IMR-90 (cell line): Measurements from ENCODE around the gene DLG4. TPM values are rescaled to one million over a fixed set of nuclear protein-coding genes. Genes with fewer than 3 reads are reported as not detected.

Source experiments
- ATAC-seq: fragments of 200-7000 bp; cut with Tn5 transposase; 2 replicates; pipeline ENCODE4 v1.9.1; 2020; ENCODE audit warnings: low read depth, mild to moderate bottlenecking, moderate library complexity
- BruUV-seq: library from RNA; stranded (reverse); fragments of 400-500 nt; replicated peaks from 2 replicates; lab custom pipeline; 2021; lab: Mats Ljungman, UMichigan
- CTCF ChIA-PET: fragments of 300-600 bp; formaldehyde crosslinking; extraction: SDS; loops from one replicate; lab custom pipeline; 2021; ENCODE audit warnings: antibody characterized with exemption; lab: Yijun Ruan, JAX
- POLR2A ChIA-PET: fragments of 300-600 bp; sonication (Branson Sonifier 250); formaldehyde crosslinking; loops from one replicate; lab custom pipeline; 2022; ENCODE audit warnings: antibody characterized with exemption; ENCODE audit not compliant: unreplicated experiment; lab: Charles Lee
- DNase-seq: peaks from one replicate; pipeline ENCODE4 v3.0.0; 2013
- H2AFZ ChIP-seq: replicated peaks from 2 replicates; pipeline ENCODE3; 2013; ENCODE audit warnings: low read length, mild to moderate bottlenecking; ENCODE audit not compliant: poor library complexity
- H2AK5ac ChIP-seq: 2 replicates; pipeline ENCODE4 v1.6.1; 2013; ENCODE audit warnings: low read depth, low read length, inconsistent platforms
- H2AK9ac ChIP-seq: replicated peaks from 2 replicates; pipeline ENCODE3; 2013; ENCODE audit warnings: mild to moderate bottlenecking, low read depth, low read length, moderate library complexity; ENCODE audit not compliant: poor library complexity
- H2BK120ac ChIP-seq: 2 replicates; pipeline ENCODE4 v1.6.1; 2013; ENCODE audit warnings: low read depth, low read length, inconsistent platforms
- H2BK15ac ChIP-seq: 3 replicates; pipeline ENCODE4 v1.6.1; 2013; ENCODE audit warnings: low read depth, low read length, inconsistent platforms
- H2BK20ac ChIP-seq: 2 replicates; pipeline ENCODE4 v1.6.1; 2013; ENCODE audit warnings: low read depth, mild to moderate bottlenecking, inconsistent platforms, low read length, moderate library complexity
- H2BK5ac ChIP-seq: 2 replicates; pipeline ENCODE4 v1.6.1; 2013; ENCODE audit warnings: mild to moderate bottlenecking, low read depth, low read length, inconsistent platforms; ENCODE audit not compliant: poor library complexity, severe bottlenecking
- H3K14ac ChIP-seq: replicated peaks from 2 replicates; pipeline ENCODE4 v1.6.1; 2013; ENCODE audit warnings: low read depth, low read length, inconsistent platforms
- H3K18ac ChIP-seq: 2 replicates; pipeline ENCODE4 v1.6.1; 2013; ENCODE audit warnings: low read depth, low read length, control low read depth
- H3K23ac ChIP-seq: 2 replicates; pipeline ENCODE4 v1.6.1; 2013; ENCODE audit warnings: low read depth, low read length, inconsistent platforms
- H3K27ac ChIP-seq: 2 replicates; pipeline ENCODE4 v1.5.1; 2013; ENCODE audit warnings: mild to moderate bottlenecking, control low read depth, low read length; ENCODE audit not compliant: insufficient read depth
- H3K27me3 ChIP-seq: 2 replicates; pipeline ENCODE4 v1.6.1; 2013; ENCODE audit warnings: low read length; ENCODE audit not compliant: control insufficient read depth, insufficient read depth
- H3K36me3 ChIP-seq: 2 replicates; pipeline ENCODE4 v1.6.1; 2013; ENCODE audit warnings: low read length, mixed read lengths; ENCODE audit not compliant: control insufficient read depth, insufficient read depth
- H3K4ac ChIP-seq: 2 replicates; pipeline ENCODE4 v1.6.1; 2013; ENCODE audit warnings: low read depth, low read length, inconsistent platforms
- H3K4me1 ChIP-seq: 2 replicates; pipeline ENCODE4 v1.6.1; 2013; ENCODE audit warnings: low read length, mixed read lengths; ENCODE audit not compliant: control insufficient read depth, insufficient read depth
- H3K4me2 ChIP-seq: 2 replicates; pipeline ENCODE4 v1.6.1; 2013; ENCODE audit warnings: low read depth, mild to moderate bottlenecking, control low read depth, low read length, moderate library complexity
- H3K4me3 ChIP-seq: 2 replicates; pipeline ENCODE4 v1.5.1; 2013; ENCODE audit warnings: low read depth, mild to moderate bottlenecking, control low read depth, low read length, moderate library complexity; ENCODE audit not compliant: insufficient read depth
- H3K56ac ChIP-seq: 2 replicates; pipeline ENCODE4 v1.6.1; 2013; ENCODE audit warnings: low read length, inconsistent platforms; ENCODE audit not compliant: insufficient read depth; ENCODE audit errors: extremely low read depth
- H3K79me1 ChIP-seq, 2 experiments: 2 replicates each; pipeline ENCODE4 v1.6.1; 2013; ENCODE audit warnings: low read length in 2 of 2, inconsistent platforms in 1 of 2, low read depth in 1 of 2
- H3K9ac ChIP-seq: 2 replicates; pipeline ENCODE4 v1.6.1; 2013; ENCODE audit warnings: low read depth, low read length, control low read depth
- H3K9me1 ChIP-seq: 2 replicates; pipeline ENCODE4 v1.6.1; 2013; ENCODE audit warnings: low read length, inconsistent platforms; ENCODE audit not compliant: insufficient read depth
- H3K9me3 ChIP-seq: 2 replicates; pipeline ENCODE4 v1.6.1; 2013; ENCODE audit warnings: low read length; ENCODE audit not compliant: control insufficient read depth, insufficient read depth
- H4K20me1 ChIP-seq: 2 replicates; pipeline ENCODE4 v1.6.1; 2013; ENCODE audit warnings: low read length, inconsistent platforms; ENCODE audit not compliant: insufficient read depth
- H4K5ac ChIP-seq: 2 replicates; pipeline ENCODE4 v1.6.1; 2013; ENCODE audit warnings: mild to moderate bottlenecking, low read depth, low read length, control low read depth
- H4K8ac ChIP-seq, 2 experiments: 2 replicates each; pipeline ENCODE4 v1.6.1; 2013; ENCODE audit warnings: low read depth in 2 of 2, low read length in 2 of 2, control low read depth in 1 of 2, inconsistent platforms in 1 of 2
- H4K91ac ChIP-seq: 2 replicates; pipeline ENCODE4 v1.6.1; 2013; ENCODE audit warnings: low read depth, low read length, inconsistent platforms; ENCODE audit not compliant: insufficient read depth
- BHLHE40 ChIP-seq: fragments of 150-350 bp; IDR thresholded peaks from 2 replicates; pipeline ENCODE4 v1.6.1; 2016; ENCODE audit warnings: mild to moderate bottlenecking, low read depth, low read length
- CEBPB ChIP-seq: IDR thresholded peaks from 2 replicates; pipeline ENCODE4 v1.6.1; 2012; ENCODE audit warnings: low read depth, low read length, improper control_type of control experiment
- CHD1 ChIP-seq: IDR thresholded peaks from 2 replicates; pipeline ENCODE4 v1.6.1; 2012; ENCODE audit warnings: low read depth, low read length, improper control_type of control experiment
- CTCF ChIP-seq: conservative IDR thresholded peaks from 2 replicates; pipeline ENCODE4 v1.5.1; 2012; ENCODE audit warnings: mild to moderate bottlenecking, low read depth, low read length, improper control_type of control experiment
- ELK1 ChIP-seq: fragments of 150-350 bp; IDR thresholded peaks from 2 replicates; pipeline ENCODE4 v1.6.1; 2016; ENCODE audit warnings: low read depth, mild to moderate bottlenecking, low read length, moderate library complexity, borderline replicate concordance
- FOS ChIP-seq: fragments of 150-350 bp; IDR thresholded peaks from 2 replicates; pipeline ENCODE4 v1.6.1; 2016; ENCODE audit warnings: low read depth, low read length
- WGBS, 2 experiments: methylation state at CpG; one replicate each; pipeline versions ENCODE4 v1.1.5 to v1.1.7; 2013; ENCODE audit warnings: missing lambda C conversion rate in 2 of 2; ENCODE audit not compliant: insufficient read length in 1 of 2; ENCODE audit errors: extremely low coverage in 2 of 2; 5-methylcytosine and 5-hydroxymethylcytosine counted together
- dilution Hi-C: fragments of 300-500 bp; cut with HindIII; formaldehyde crosslinking; loops from one replicate; pipeline ENCODE4 v1.14.3; 2018; ENCODE audit warnings: low sequenced_read_pairs; ENCODE audit not compliant: unreplicated experiment
- in situ Hi-C: fragments of 300-500 bp; cut with MboI; formaldehyde crosslinking; loops from 3 replicates; pipeline ENCODE4 v1.14.3; 2019; ENCODE audit warnings: low sequenced_read_pairs, inconsistent platforms, mixed read lengths
- intact Hi-C: fragments of 100-400 bp; cut with micrococcal nuclease; formaldehyde crosslinking; loops from 2 replicates; pipeline ENCODE4 v1.10.0; 2022
- polyA plus RNA-seq, 3 experiments: library from polyadenylated mRNA; depleted of rRNA; stranded (reverse); fragments of >200 nt; gene quantifications; 2 replicates each; pipeline ENCODE4 v1.2.3, GENCODE V29; 2012; ENCODE audit warnings: low replicate concordance in 1 of 3
- total RNA-seq: library from RNA; depleted of rRNA; stranded (reverse); fragments of >200 nt; gene quantifications from 2 replicates; pipeline ENCODE4 v1.2.3, GENCODE V29; 2012
- TF ChIP-seq, protein P1 (sequence below): fragments of 150-350 bp; IDR thresholded peaks from 2 replicates; pipeline ENCODE4 v1.6.1; 2017; ENCODE audit warnings: mild to moderate bottlenecking, antibody characterized with exemption, low read length, low read depth

Gene DLG4
- total and polyA plus RNA-seq, 2 of the 4 experiments (the other 2 are of a cell fraction): 8.2 to 30.5 TPM

GRCh38 chr17:7223375-7223774 is 3.7 kb upstream of the DLG4 start:
- Histone ChIP-seq H2AK9ac (peak overlapping the region; percentile 9), H2BK120ac (no peak overlapping the region), H3K56ac (no peak overlapping the region), H4K8ac (no peak overlapping the region), H2BK5ac (no peak overlapping the region), H3K4me3 (no peak overlapping the region), H2BK20ac (no peak overlapping the region), H3K9me3 (no peaks in the 10 kb centered on the region), H2BK15ac (no peak overlapping the region), H3K18ac (no peak overlapping the region), H3K9ac (no peak overlapping the region), H2AK5ac (no peak overlapping the region), H3K9me1 (peaks cover 13% of the 10 kb centered on the region; the same call in 1 of the 2 replicates), H3K27me3 (no peaks in the 10 kb centered on the region), H4K20me1 (peaks cover 32% of the 10 kb centered on the region), H3K79me1 (peaks cover 8 to 75% of the 10 kb centered on the region in 2 experiments), H3K27ac (no peak overlapping the region), H3K14ac (no peak overlapping the region), H3K23ac (0 out of 2 replicates have a peak overlapping the region, but pooled peaks have one; percentile 6), H3K36me3 (peaks cover 70% of the 10 kb centered on the region), H3K4ac (no peak overlapping the region), H3K4me1 (peaks cover 11% of the 10 kb centered on the region), H4K5ac (no peak overlapping the region), H4K91ac (no peak overlapping the region), H2AFZ (no peak overlapping the region), H3K4me2 (no peak overlapping the region)
- ATAC-seq (no peak), DNase-seq (no peak)
- in situ Hi-C loops: no loop called here
- 80% methylated on average over 1 of the region's 4 CpGs; no CpG with 5 or more reads in 1 of the 2 experiments for WGBS, 2 experiments
- intact Hi-C loops: no loop called here
- no TSS peak for BruUV-seq
- no peak for TF ChIP-seq ELK1
- no peak for TF ChIP-seq FOS
- no peak for TF ChIP-seq CHD1
- no peak for TF ChIP-seq CEBPB
- no peak for TF ChIP-seq BHLHE40
- no peak for TF ChIP-seq CTCF
- TF ChIP-seq, protein P1, sequence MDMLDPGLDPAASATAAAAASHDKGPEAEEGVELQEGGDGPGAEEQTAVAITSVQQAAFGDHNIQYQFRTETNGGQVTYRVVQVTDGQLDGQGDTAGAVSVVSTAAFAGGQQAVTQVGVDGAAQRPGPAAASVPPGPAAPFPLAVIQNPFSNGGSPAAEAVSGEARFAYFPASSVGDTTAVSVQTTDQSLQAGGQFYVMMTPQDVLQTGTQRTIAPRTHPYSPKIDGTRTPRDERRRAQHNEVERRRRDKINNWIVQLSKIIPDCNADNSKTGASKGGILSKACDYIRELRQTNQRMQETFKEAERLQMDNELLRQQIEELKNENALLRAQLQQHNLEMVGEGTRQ: no peak
- CTCF ChIA-PET: interaction anchor here (0.5 kb wide), 1 partner anchor 167 kb away, joined by 4 read pairs; no protein-coding TSS in a partner anchor
- POLR2A ChIA-PET: no interaction called here
- dilution Hi-C loops: no loop called here
